ENCODE measurements around the gene LPAR6.

Gene LPAR6

DNA sequence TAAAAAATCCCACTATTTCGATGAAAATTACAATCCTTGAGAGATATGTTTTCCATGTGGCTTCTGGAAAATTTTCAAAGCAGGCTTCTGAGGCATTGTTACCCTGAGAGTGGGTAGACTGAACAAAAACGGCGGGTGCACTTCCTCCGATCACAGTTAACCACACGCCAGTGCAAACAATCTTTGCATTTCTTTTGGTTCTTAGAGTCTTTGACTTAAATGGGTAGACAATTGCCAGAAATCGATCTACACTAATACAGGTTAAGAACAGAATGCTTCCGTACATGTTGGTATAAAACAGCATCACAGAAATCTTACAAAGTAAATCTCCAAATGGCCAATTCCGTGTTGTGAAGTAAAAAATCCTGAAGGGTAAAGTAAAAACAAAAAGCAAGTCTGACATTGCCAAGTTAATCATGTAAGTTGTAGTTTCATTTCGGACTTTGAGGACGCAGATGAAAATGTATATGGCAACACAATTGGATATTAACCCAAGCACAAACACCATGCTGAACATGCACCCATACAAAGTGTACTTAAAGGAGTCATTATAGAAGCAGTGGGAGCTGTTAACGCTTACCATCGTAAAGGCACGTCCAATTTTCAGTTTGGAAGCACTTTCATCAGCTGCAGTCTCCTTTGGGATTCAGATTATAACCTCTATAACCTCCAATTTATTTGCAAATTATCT, 927 bp downstream of the LPAR6 start:
- no peak for DNase-seq

DNA sequence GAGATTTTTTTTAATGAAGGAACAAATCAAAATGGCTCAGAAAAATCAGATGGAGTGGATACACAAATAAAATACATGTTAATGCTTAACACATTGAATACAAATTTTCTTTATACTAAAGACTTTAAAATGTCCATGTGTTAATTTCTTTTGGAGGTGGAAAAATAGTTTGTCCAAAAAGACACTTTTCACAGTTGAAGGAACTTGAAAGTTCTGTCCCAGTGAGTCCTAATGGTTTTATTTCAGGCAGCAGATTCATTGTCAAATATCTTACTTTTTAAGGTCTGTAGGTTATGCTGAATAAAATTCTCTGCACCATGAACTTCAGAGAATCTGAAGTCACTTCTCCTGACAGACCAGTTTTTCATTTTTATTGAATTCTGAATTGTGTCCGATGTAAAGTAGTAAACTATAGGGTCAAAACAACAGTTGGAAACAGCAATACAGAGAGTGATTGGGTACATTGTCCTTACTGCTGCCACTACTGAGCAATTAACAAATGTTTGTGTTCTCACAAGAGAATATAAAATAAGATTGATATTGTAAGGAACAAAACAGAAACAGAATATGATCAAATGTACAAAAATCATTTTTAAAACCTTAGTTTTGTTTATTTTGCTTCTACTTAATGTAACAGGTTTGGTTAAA, 1.6 kb downstream of the LPAR6 start:
- no peak for DNase-seq

DNA sequence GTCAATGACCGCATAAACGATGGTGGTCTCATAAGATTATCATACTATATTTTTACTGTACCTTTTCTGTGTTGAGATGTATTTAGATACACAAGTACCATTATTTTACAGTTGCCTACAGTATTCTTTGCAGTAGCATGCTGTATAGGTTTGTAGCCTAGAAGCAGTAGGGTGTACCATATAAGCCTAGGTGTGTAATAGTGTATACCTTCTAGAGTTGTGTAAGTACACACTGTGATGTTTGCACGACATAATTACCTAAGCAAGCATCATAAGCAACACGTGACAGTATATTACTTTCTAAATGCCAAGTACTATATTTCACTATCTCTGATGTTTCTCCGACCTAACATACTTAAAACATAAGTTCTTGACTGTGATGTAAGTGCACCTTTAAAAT, 2.7 kb downstream of the LPAR6 start:
- DNase-seq, result no peak

DNA sequence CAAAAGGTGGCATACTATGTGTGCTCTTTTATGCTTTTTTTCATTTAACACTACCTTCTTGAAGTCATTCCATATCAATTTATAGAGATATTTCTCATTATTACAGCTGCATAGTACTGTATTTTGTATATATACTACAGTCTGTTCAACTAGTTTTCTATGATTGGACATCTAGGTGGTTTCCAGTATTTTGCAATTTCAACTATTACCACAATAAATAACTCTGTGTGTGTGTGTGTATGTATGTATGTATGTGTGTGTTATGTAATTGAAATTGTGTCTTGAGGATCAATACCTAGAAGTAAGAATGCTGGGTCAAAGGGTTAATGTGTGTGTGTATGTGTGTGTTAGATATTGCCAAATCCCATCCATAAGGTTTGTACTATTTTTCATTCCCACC, 7.0 kb downstream of the LPAR6 start:
- no peak for DNase-seq

DNA sequence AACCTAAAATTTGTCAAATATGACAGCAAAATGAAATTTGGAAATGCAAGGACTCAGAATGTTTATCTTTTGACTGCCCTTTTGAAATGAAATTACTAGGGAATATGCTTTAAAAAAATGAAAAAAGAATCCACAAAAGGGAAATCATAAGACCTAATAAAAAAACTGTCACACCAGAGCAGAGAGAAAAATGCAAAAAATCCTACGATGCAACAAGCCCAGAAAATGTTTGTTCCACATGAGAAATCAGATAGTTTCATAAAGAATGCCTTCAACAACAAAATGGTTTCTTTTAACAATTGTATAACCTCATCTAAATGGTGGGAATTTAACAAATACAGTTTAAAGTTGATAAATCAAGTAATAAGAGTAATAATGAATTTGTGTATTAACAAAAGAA, 8.0 kb downstream of the LPAR6 start:
- DNase-seq, result no peak

DNA sequence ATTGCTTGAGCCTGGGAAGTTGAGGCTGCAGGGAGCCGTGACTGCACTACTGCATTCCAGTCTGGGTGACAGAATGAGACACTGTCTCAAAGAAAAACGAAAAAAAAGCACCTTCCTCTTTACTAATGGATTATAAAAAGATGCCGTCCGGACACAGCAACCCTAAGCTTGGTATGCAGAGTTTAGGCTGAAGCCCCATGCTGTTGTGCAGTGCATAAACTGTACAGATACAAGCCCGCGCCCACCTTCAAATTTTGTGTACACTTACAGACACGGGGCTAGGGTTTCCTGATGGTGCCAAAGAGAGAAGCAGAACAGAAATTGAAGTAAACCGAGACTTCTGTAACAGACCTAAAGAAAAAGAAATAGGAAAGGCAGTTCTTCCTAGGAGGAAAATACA, 9.0 kb downstream of the LPAR6 start:
- no peak for DNase-seq

DNA sequence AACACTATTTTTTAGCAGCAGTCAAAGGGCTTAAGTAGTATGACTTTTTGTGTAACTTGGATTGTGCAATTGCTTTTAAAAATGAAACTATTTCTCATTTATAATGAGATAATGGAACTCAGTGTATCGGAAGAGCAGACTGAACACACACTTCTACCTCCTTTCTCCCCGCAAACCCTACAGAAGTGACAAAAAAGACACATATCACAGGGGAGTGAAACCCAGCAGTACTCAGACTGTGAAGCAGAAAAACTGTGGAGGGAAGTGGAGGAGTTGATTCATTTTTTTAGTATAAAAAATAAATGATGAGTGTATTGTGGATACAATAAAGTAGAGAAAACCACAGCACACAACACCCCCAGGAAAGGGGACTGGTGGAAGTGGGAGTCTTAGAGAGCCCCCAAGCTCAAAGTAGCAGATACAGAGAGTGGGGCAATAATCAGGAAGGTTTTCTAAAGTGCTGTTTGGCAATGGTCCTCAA, 9.7 kb downstream of the LPAR6 start:
- peak; percentile 41 to 42 for DNase-seq

DNA sequence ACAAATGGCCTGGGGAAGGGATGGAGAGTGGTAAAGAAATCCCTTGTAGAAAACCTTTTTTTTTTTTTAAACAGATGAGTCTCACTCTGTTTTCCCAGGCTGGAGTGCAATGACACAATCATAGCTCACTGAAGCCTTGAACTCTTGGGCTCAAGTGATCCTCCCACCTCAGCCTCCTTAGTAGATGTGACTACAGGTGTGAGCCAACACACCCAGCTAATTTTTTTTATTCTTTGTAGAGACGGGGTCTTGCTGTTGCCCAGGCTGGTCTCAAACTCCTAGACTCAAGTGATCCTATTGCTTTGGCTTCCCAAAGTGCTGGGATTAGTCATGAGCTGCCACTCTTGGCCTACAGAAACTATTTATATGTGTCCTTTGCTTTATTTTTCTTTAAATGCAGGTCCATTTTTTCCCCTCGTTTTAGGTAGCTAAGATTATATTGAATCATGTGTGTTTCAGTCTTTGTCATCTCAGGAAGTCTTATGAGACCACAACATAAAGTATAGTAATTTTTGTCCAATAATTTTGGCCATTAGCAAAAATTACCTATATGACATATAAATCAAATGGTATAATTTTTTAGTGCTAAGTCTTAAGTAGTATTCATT, 10.5 kb downstream of the LPAR6 start:
- DNase-seq, result peak; percentile 34 to 40

DNA sequence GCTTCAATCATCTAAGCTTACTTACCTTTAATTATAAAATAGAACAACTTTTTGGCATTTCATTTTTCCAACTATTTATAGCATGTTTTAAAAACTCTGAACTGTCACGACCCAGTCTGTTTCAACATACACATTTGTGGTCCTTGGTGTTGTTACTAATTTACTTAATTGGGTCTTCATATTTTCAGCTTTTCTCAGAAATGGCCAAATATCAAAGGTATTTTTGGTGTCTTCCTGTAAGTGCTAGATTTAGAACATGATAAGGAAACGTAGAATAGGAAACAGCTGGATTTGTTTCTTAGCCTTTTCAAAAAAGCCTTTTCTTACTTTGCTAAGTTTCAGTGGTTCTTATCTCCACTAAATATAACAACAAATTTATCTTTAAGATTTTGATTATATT, 11.4 kb downstream of the LPAR6 start:
- no peak for DNase-seq

DNA sequence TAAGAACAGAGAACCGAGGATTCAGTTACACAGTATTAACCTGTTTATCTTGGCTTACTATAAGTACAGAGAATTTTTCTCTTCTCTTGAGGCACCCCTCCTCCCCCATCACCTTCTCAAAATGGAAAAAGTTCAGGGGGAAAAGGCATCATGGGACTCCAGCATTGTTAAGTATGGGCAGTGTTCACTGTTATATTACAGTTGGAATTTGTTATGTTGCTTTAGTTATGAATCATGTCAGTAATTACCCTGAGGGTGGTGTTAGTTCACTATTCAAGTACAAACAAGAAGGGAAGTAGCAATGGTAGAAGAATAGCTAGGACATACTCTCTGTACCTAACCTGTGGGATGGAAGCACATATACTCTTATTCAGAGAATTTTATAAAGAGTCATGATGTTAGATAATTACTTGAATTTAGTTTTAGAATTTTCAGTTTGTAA, 12.0 kb downstream of the LPAR6 start:
- no peak for DNase-seq

DNA sequence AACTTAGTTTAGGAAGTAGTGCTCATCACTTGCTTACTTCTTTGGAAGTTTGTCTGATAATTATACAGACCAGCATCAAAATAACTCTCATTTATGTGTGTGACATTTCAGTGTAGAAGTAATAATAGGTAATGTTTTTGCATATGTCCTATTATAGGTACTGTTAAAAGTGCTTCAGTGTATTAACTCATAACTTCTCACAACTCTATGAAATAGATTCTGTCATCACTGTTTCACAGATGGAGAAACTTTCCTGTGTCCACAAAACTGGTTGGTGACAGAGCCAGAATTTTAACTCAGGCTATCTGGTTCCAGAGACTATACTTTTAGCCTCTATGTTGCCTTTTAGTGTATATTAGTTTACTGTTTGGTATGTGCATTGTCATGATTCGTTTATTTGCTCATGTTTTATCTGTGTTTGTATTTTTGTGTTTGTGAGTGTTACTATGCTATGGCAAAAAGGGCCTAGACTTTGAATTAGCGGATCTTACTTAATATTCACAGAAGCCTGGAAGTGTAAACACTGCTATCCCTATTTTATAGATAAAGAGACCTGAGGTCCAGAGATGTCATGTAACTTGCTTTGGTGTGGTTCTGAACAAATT, 12.7 kb downstream of the LPAR6 start:
- DNase-seq, result no peak

DNA sequence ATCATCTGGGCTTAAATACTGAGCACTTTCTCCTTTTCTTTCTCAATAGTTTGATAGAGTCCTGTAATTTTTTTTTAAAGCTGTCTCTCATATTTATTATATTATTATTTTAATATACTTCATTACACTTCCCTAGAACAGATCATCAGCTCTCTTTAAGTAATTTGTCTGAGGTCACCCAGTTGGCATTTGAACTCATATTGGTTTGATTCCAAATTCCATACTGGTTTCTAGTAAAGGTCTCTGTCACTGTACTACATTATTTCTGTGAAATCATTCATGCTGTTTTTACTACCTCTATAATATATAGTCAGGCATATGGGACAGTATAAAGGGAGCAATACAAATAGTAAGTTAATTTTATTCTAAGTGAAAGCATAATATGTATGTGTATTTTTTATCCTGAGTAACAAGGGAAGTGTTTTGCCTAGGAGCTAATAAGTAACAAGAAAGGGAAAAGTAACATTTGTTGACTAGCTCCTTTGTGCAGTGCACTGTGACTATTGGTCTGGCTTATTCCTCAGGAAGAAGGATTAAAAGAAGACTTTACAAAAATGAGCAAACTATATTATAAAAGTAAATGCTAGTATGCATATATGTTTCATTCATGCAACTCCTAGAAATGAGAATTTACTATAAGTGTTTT, 14.3 kb downstream of the LPAR6 start:
- DNase-seq, result no peak

DNA sequence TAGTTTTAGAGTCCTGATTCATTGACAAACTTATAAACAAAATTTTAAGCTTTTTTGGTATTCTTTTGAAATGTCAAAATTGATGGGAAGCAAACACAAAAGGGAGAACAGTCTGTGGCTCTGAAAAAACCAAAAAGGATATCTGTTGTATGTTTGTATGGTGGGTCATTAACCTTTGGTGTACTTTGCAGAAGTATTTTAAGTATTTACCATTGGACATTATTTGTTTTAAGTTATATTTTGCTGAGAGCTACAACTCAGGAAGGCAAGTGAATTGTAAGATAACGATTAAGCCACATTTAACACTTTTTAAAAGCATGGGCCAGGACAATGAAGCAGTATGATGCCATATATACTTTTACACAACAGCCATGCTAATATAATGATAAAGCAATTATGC, 15.2 kb downstream of the LPAR6 start:
- no peak for DNase-seq

DNA sequence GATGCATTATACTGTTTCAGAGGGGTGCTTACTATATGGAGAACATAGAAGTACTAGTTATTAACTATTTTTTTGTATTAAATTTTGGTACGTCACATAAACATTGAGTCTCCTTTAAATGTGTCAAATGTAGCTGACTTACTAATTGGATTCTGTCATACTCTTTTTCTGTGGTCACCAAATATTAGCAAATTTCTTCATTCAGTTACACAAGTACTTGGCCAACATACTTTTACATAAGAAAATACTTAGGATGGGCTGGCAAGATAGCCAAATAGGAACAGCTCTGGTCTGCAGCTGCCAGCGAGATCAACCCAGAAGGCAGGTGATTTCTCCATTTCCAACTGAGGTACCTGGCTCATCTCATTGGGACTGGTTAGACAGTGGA, 19.2 kb downstream of the LPAR6 start:
- DNase-seq, result no peak

DNA sequence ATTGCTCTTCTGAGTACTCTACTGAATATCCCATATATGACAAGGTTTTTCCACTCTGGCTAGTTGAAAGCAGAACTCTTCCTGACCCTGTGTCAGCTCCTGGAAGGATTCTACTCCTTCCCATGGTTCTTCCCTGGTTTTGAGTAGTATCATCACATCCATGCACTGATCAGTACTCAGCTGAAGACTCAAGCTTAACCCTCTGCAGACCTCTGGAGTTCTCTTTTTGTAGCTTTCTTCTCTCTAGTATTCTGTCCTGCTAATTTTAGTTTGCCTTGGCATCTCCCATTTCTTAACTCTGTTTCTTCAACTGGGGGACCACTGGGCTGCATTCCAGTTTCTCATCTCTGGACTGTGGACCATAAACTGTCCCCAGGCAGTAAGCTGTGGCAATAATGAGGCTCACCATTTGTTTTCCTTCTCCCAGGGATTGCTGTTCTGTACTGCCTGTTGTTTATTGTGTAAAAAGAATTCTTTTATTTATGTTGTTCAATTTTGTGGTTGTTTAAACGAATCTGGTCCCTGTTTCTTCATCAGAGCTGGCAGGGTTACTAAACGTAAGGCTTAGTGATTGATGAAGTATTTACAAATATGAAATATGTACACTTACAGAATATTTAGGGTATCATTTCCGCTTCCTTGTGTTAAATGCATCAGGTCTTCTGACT, 19.7 kb downstream of the LPAR6 start:
- DNase-seq, result no peak

DNA sequence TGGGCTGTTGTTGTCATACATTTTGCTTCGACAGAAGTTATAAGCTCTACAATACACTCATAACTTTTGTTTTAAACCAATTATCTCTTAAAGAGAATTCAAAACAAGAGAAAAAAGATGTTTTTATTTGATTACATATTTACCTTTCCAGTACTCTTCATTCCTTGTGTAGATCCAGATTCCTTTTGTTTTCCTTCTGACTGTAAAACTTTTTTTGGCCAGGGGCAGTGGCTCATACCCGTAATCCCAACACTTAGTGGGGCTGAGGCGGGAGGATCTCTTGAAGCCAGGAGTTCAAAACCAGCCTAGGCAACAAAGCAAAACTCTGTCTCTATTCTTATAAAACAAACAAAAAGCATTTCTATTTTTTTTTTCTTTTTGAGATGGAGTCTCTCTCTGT, 21.7 kb downstream of the LPAR6 start:
- no peak for DNase-seq

DNA sequence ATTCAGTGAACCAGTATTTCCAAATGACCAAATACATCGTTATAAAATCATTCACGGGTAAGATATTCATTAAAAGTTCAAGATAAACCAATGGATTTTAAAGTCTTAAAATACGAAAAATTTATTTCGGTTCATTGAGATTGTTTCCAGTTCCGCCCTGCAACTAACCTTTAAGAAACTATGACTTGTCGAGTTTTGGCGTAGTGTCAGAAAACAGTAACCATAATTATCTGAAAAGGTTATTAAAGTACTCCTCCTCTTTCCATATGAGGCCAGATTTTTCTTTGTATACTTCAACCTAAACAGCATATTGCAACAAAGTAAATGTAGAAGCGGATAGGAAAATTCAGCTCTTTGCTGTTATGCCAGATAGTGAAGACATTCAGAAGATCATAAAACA, 26.1 kb downstream of the LPAR6 start:
- no peak for DNase-seq

DNA sequence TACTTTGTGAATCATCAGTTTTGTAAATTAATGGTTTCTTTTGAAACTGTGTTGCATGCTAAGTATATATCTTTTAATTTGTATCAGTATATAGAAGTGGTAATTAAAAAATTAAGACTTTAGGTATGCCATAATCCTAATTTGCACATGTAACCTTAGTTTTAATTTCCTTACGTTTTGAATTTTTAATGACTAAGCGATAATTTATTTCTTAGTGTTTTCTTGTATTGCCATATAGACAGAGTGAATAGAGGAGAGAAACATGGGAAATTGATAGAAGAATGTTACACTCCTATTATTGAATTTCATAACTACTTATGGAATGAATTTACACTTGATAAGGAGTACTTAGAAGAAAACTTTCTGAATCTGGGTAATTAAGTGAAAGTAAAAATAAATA, 29.5 kb downstream of the LPAR6 start:
- DNase-seq, result no peak

DNA sequence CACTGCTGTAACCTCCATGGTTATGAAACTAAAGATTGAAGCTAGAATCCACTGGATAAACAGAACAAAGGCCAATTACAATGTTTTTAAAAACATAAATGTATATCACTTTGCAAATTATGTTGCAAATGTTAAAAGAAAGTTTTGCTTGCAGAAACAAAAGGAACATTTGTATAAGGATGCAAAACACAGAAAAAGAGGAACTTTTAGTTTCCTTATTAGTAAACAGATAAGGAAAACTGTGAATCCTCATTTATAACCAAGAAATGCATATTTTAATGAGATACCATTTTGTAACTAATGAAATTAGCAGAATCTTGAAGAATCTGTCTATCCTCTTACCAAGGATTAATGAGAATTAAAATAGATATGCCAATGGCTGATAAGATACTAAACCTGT, 32.3 kb downstream of the LPAR6 start:
- DNase-seq, result no peak

DNA sequence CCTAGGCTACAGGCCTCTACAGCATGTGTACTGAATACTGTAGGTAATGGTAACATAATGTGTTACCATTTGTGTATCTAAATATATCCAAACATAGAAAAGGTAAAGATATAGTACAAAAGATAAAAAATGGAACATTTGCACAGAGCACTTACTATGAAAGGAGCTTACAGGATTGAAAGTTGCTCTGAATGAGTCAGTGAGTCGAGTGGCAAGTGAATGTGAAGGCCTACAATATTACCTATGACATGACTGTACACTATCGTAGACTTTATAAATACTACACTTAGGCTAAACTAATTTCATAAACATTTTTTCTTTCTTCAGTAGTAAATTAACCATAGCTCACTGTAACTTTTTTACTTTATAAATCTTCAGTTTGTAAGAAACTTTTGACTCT, 35.1 kb downstream of the LPAR6 start:
- DNase-seq, result no peak

DNA sequence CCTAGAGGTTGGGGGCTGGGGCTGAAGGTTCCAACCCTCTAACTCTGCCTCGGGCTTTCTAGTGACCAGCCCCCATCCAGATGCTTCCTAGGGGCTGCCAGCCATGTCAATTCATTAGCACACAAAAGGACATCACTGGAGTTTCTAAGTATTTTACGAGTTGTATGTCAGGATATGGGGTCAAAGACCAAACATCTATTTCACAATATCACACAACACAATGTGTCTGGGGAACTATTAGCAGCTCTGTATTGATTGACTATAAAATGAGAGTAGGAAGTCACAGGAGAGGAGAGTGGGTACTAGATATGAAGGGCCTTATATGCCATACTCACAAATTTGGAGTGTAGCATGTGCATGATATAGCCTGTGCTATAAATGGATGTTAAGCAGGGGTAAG, 42.1 kb downstream of the LPAR6 start:
- no peak for DNase-seq

DNA sequence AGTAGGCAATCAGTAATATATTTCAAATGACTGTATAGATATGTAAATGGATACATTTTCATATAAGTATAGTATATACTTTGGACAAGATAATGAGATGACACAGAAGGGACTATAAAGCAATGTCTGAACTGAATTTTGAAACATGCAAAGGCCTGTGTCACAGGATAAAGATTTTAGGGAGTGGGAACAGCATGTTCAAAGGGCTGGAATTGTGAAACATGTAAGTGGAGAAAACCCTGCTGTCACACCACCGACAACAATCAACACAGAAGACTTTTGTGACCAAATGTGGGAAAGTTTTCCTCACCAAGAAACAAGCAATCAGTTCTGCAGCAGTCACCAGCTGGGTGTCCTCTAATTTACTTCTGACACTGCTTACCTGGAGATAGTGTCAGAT, 42.9 kb downstream of the LPAR6 start:
- DNase-seq, result no peak
